ENCODE measurements around the gene CCDC32. TPM values are rescaled to one million over a fixed set of nuclear protein-coding genes. Genes with fewer than 3 reads are reported as not detected.

The CCDC32 gene
- total and polyA plus RNA-seq, 2 of the 13 experiments (the other 11 are each of a cell fraction or from before 2014, with no cell fraction given), result 10.8 to 23.2 TPM

DNA sequence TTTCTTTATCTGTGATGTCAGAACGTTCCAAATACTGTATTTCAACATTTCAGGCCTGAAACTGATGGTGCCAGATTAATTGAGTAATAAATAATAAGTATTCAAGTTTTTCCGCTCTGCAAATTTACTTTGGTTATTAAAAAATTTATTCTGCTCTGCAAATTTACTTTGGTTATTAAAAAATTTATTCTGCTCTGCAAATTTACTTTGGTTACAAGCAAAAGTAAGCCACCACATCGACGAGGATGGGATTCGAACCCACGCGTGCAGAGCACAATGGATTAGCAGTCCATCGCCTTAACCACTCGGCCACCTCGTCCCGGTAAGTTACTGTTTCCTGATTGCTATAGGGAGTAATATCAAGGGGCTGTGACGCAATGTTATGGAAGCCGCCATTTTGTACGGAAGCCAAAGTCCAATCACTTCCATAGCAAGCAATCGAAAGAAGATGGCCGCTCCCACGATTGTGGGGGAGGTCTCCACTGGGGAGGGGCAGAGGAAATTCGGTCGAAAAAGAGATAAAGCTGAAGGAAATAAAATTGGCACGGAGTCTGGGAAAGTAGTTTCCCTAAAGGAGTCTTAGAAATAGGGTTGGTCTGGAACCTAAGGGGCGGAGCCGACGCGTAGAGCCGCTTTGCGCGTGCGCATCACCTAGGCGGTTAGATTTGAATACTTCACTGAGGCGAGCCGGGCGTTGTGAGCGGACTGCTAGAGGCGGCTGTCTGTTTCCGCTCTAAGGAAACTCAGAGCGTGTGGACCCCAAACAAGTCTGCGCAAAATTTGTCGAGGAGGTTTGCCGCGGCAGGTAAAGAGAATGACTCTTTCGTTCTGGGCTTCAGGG, 29.0 kb upstream of the CCDC32 start, which contains the start of gene KNL1 (continued):
- no peak; the same call in 1 of the 2 replicates for TF ChIP-seq KDM5B (CRISPR knock-in tag; IDR thresholded peaks at IDR 0.05; ENCODE audit: borderline replicate concordance)
- TF ChIP-seq, protein P1, sequence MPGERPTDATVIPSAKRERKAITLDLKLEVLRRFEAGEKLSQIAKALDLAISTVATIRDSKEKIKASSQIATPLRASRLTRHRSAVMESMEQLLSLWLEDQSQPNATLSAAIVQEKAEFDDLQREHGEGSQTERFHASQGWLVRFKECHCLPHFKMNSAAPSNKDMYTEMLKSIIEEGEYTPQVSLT (CRISPR knock-in tag; IDR thresholded peaks at IDR 0.05; ENCODE audit: borderline replicate concordance, low read depth), result no peak
- TF ChIP-seq YEATS2 (CRISPR knock-in tag; IDR thresholded peaks at IDR 0.05; ENCODE audit: borderline replicate concordance), result peak; percentile 68; the same call in 1 of the 2 replicates
- TF ChIP-seq, protein P2, sequence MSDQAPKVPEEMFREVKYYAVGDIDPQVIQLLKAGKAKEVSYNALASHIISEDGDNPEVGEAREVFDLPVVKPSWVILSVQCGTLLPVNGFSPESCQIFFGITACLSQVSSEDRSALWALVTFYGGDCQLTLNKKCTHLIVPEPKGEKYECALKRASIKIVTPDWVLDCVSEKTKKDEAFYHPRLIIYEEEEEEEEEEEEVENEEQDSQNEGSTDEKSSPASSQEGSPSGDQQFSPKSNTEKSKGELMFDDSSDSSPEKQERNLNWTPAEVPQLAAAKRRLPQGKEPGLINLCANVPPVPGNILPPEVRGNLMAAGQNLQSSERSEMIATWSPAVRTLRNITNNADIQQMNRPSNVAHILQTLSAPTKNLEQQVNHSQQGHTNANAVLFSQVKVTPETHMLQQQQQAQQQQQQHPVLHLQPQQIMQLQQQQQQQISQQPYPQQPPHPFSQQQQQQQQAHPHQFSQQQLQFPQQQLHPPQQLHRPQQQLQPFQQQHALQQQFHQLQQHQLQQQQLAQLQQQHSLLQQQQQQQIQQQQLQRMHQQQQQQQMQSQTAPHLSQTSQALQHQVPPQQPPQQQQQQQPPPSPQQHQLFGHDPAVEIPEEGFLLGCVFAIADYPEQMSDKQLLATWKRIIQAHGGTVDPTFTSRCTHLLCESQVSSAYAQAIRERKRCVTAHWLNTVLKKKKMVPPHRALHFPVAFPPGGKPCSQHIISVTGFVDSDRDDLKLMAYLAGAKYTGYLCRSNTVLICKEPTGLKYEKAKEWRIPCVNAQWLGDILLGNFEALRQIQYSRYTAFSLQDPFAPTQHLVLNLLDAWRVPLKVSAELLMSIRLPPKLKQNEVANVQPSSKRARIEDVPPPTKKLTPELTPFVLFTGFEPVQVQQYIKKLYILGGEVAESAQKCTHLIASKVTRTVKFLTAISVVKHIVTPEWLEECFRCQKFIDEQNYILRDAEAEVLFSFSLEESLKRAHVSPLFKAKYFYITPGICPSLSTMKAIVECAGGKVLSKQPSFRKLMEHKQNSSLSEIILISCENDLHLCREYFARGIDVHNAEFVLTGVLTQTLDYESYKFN (CRISPR knock-in tag; conservative IDR thresholded peaks at IDR 0.05), result peak; percentile 61
- no peak for TF ChIP-seq ZNF431 (CRISPR knock-in tag; IDR thresholded peaks at IDR 0.05; ENCODE audit: borderline replicate concordance, low read depth)
- TF ChIP-seq SP2 (CRISPR knock-in tag; IDR thresholded peaks at IDR 0.05), result no peak
- 0 out of 2 replicates have a peak, but pooled peaks have one; percentile 60 for TF ChIP-seq ATF6 (CRISPR knock-in tag; conservative IDR thresholded peaks at IDR 0.05)
- peak; percentile 87 for TF ChIP-seq ATF1 (CRISPR knock-in tag; IDR thresholded peaks at IDR 0.05)
- 0 out of 2 replicates have a peak, but pooled peaks have one; percentile 12 for TF ChIP-seq ZNF263 (CRISPR knock-in tag; IDR thresholded peaks at IDR 0.05)
- TF ChIP-seq ZNF567 (CRISPR knock-in tag; IDR thresholded peaks at IDR 0.05; ENCODE audit: borderline replicate concordance), result no peak
- TF ChIP-seq ZUFSP (CRISPR knock-in tag; IDR thresholded peaks at IDR 0.05; ENCODE audit: borderline replicate concordance), result no peak
- peak; percentile 93 for TF ChIP-seq HNF4G (IDR thresholded peaks at IDR 0.05; ENCODE audit: borderline replicate concordance, low read depth, low read length)
- TF ChIP-seq HNF4G (CRISPR knock-in tag; IDR thresholded peaks at IDR 0.05; ENCODE audit: borderline replicate concordance, low read depth), result peak; percentile 93
- peak; percentile 92 for TF ChIP-seq CREM (IDR thresholded peaks at IDR 0.05)
- TF ChIP-seq CREM (CRISPR knock-in tag; IDR thresholded peaks at IDR 0.05), result no peak
- TF ChIP-seq TCF7L2 (IDR thresholded peaks at IDR 0.05; ENCODE audit: low read depth, low read length), result no peak
- peak; percentile 20; the same call in 1 of the 2 replicates for TF ChIP-seq MYC (CRISPR knock-in tag; IDR thresholded peaks at IDR 0.05; ENCODE audit: borderline replicate concordance)
- no peak for TF ChIP-seq ZNF672 (CRISPR knock-in tag; IDR thresholded peaks at IDR 0.05)
- peak; percentile 50; the same call in 1 of the 2 replicates for TF ChIP-seq EHMT2 (IDR thresholded peaks at IDR 0.05; ENCODE audit: borderline replicate concordance, low read depth, low read length)
- no peak for TF ChIP-seq GPBP1L1 (CRISPR knock-in tag; IDR thresholded peaks at IDR 0.05)
